ENCODE measurements around the gene ERC2.

DNA sequence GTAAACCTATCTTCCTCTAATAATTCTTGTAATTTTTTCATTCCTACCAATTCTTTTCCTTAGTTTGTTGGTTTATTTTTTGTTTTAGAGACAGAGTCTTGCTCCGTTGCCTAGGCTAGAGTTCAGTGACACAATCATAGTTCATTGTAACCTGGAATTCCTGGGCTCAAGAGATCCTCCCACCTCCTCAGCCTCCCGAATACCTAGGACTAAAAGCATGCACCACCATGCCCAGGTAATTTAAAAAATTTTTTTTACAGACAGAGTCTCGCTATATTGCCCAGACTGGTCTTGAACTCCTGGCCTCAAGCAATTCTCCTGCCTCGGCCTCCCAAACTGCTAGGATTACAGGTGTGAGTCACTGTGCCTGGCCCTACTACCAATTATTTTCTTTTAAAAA, 220.2 kb downstream of the ERC2 start:
- TF ChIP-seq POLR2A (IDR thresholded peaks at IDR 0.05; ENCODE audit: low read depth, low read length) (no peak), JUN (IDR thresholded peaks at IDR 0.05; ENCODE audit: borderline replicate concordance, insufficient read depth, insufficient read length, low read depth) (no peak)
